ENCODE data around the gene GFOD1.

- TF ChIP-seq EP300 (IDR thresholded peaks at IDR 0.05) (no peak), POLR2A (IDR thresholded peaks at IDR 0.05) (no peak)
These were observed 8.9 kb downstream of the GFOD1 start for GRCh38 chr6:13478525-13478966.

All from stomach (tissue), 4 donors.